ENCODE data around the gene CCDC149.

CCDC149 gene

DNA sequence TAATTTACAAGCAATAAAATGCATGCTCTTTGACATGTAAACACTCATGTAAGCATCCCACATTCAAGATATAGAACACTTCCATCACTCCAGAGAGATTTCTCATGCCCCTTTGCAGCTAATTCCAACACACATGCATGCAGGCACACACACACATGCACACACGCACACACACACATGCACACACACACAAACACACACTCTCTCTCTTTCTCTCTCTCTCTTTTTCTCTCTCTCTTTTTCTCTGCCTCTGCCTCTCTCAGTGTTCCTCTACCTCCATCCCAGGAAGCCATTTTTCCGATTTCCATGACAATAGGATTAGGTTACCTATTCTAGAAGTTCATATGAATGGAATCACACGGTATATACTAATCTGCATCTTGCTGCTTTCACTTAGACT, 129.3 kb downstream of the CCDC149 start:
- Mint-ChIP-seq H3K27ac (no peak overlapping the region), H3K4me3 (no peak overlapping the region), H3K4me1 (ENCODE audit: low read depth) (no peaks in the 10 kb centered on the region), H3K9me3 (peaks cover 4% of the 10 kb centered on the region), H3K36me3 (ENCODE audit: low read depth) (no peaks in the 10 kb centered on the region), H3K27me3 (ENCODE audit: low read depth) (no peaks in the 10 kb centered on the region)

DNA sequence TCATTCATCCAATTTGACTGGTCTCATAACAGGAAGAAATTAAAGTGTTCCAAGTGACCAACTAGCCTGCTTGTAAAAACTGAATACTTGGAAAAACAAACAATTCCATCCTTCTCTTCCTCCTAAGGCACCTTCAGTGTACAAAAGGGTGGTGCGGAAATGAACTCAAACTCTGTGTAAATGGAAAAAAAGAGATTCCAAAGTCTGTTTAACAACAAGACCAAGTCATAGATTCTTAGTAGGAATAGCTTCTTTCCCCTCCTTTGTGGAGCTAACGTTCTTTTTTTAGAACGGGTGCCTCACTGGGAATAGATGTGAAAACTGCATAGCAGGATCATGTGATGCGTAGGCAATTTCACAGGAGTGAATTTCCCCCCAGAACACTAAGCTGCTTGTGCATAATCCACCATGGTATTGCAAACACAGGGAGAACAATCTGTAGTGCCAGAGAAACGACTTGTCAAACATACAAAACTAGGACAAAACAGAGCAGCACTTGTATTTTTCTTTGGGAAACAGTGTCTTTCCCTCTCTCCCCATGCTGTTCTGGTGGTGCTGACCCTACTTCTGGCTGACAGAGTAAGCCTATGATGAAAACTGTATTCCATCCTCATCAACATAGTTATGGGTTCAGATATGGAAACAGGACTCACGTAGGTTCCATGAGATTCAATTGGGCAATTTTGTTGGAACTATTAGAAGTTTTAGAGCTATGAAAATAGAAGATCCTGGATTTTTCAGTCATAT, 130.7 kb downstream of the CCDC149 start:
- Mint-ChIP-seq H3K9me3 (no peaks in the 10 kb centered on the region), H3K4me1 (ENCODE audit: low read depth) (no peaks in the 10 kb centered on the region), H3K36me3 (ENCODE audit: low read depth) (no peaks in the 10 kb centered on the region), H3K4me3 (no peak overlapping the region), H3K27me3 (ENCODE audit: low read depth) (no peaks in the 10 kb centered on the region), H3K27ac (no peak overlapping the region)

- Mint-ChIP-seq H3K4me3 (no peak overlapping the region), H3K9me3 (no peaks in the 10 kb centered on the region), H3K27me3 (ENCODE audit: low read depth) (no peaks in the 10 kb centered on the region), H3K4me1 (ENCODE audit: low read depth) (no peaks in the 10 kb centered on the region), H3K27ac (no peak overlapping the region), H3K36me3 (ENCODE audit: low read depth) (no peaks in the 10 kb centered on the region)
Measured at GRCh38 chr4:24780936-24781495, 131.8 kb downstream of the CCDC149 start.

DNA sequence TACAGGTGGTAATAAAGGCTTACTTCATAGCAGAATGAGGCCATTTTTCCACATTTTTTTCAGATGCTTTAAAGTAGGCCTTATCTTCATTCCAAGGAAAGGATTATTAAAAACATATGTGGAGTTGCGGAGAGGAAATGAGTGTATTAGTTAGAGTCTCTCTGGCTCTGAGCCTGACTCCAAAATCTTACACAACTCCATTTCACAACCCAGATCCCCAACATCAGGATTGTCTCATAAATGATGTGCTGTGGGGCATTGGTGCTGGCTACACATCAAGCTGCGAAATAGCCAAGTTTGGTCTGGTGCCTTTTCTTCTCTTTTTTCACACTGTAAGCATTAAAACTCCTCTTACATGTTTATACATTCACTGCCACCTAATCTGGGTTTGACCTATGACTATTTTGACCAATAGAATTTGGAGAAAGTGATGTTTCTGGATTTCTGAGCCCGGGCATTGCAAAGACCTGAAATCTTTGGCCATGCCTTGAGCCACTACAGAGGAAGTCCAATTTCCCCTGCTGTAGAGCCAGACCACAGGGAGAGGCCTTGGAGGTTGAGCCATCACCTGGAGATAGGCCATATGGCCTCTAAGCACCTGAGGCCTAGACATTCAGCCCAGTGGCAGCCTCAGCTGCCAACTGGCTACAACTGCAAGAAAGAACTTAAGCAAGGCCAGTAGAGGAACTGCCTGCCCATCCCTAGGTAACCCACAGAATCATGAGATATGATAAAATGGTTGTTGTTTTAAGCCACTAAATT, 134.2 kb downstream of the CCDC149 start:
- Mint-ChIP-seq H3K27ac (no peak overlapping the region), H3K4me3 (no peak overlapping the region), H3K27me3 (ENCODE audit: low read depth) (no peaks in the 10 kb centered on the region), H3K4me1 (ENCODE audit: low read depth) (no peaks in the 10 kb centered on the region), H3K9me3 (no peaks in the 10 kb centered on the region), H3K36me3 (ENCODE audit: low read depth) (no peaks in the 10 kb centered on the region)

DNA sequence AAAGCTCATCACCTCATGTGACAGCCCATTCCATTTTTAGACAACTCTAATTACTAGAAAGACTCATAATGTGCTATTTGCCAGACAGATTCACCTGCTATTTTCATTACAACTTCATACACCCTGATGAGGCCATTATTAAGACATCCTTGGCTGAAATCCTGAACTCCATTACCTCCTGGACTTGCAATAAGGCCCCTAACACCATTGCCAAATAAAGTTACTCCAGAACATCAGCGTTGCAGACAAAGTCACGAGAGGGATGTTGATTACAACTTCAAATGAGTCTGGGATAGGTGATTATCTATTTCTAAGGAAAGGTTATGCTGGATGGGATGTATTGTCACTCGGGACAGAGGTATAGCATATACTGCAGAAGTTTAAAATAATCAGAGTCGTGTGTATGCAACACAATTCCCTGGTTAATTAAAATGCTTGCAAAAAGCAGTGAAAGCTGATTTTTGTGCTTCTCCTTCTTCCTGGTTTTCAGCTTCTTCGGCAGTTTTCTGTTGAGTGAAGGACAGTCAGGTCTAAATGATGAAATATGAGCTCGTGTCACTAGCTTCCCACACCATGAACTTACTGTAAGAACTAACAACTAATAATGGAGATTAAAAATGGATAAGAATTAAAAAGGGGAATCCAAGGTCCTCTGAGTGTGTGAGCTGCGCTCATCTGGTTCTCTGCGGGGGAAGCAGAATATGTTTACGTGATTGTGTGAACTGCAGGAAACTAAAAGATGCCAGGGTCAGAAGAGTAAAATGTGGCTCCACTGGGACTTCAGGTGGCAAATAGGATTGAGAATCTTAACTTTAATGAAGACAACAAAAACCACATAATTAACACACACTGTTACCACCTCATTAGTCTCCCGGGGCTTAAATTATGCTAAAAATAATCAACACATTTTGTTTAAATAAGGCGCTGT, 135.0 kb downstream of the CCDC149 start:
- Mint-ChIP-seq H3K27me3 (ENCODE audit: low read depth) (no peaks in the 10 kb centered on the region), H3K9me3 (no peaks in the 10 kb centered on the region), H3K27ac (no peak overlapping the region), H3K36me3 (ENCODE audit: low read depth) (no peaks in the 10 kb centered on the region), H3K4me3 (no peak overlapping the region), H3K4me1 (ENCODE audit: low read depth) (no peaks in the 10 kb centered on the region)

- Mint-ChIP-seq H3K9me3 (peaks cover 5% of the 10 kb centered on the region), H3K4me1 (ENCODE audit: low read depth) (no peaks in the 10 kb centered on the region), H3K4me3 (no peak overlapping the region), H3K27me3 (ENCODE audit: low read depth) (no peaks in the 10 kb centered on the region), H3K36me3 (ENCODE audit: low read depth) (no peaks in the 10 kb centered on the region), H3K27ac (no peak overlapping the region)
Measured at GRCh38 chr4:24775750-24776149, 137.1 kb downstream of the CCDC149 start.

GRCh38 chr4:24775032-24775605, 137.7 kb downstream of the CCDC149 start:
- Mint-ChIP-seq H3K4me1 (ENCODE audit: low read depth) (peaks cover 1% of the 10 kb centered on the region), H3K9me3 (peaks cover 5% of the 10 kb centered on the region), H3K4me3 (no peak overlapping the region), H3K36me3 (ENCODE audit: low read depth) (no peaks in the 10 kb centered on the region), H3K27ac (no peak overlapping the region), H3K27me3 (ENCODE audit: low read depth) (no peaks in the 10 kb centered on the region)

- no peaks in the 10 kb centered on the region for H3K27me3 Mint-ChIP-seq (ENCODE audit: low read depth)
- H3K27ac Mint-ChIP-seq, result no peak overlapping the region
- no peak overlapping the region for H3K4me3 Mint-ChIP-seq
- H3K9me3 Mint-ChIP-seq, result peaks cover 5% of the 10 kb centered on the region
- no peaks in the 10 kb centered on the region for H3K36me3 Mint-ChIP-seq (ENCODE audit: low read depth)
- H3K4me1 Mint-ChIP-seq (ENCODE audit: low read depth), result peaks cover 5% of the 10 kb centered on the region
Measured at GRCh38 chr4:24774452-24774851, 138.4 kb downstream of the CCDC149 start.

GRCh38 chr4:24772952-24773351, 139.9 kb downstream of the CCDC149 start:
- Mint-ChIP-seq H3K4me1 (ENCODE audit: low read depth) (peaks cover 5% of the 10 kb centered on the region), H3K9me3 (peaks cover 5% of the 10 kb centered on the region)

DNA sequence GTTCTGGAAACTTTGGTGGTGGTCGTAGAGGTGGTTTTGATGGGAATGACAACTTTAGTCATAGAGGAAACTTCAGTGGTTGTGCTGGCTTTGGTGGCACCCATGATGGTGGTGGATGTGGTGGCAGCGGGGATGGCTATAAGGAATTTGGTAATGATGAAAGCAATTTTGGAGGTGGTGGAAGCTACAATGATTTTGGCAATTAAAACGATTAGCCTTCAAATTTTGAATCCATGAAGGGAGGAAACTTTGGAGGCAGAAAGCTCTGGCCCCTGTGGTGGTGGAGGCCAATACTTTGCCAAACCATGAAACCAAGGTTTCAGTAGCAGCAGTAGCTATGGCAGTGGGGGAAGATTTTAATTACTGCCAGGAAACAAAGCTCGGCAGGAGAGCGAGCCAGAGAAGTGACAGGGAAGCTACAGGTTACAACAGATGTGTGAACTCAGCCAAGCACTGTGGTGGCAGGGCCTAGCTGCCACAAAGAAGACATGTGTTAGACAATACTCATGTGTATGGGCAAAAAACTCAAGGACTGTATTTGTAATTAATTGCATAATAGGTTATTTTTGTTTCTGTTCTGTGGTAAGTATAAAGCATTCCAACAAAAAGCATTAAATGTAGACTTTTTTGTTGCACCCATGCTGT, 140.7 kb downstream of the CCDC149 start:
- Mint-ChIP-seq H3K9me3 (peaks cover 5% of the 10 kb centered on the region), H3K27me3 (ENCODE audit: low read depth) (no peaks in the 10 kb centered on the region), H3K4me3 (no peak overlapping the region), H3K4me1 (ENCODE audit: low read depth) (peaks cover 5% of the 10 kb centered on the region), H3K27ac (no peak overlapping the region), H3K36me3 (ENCODE audit: low read depth) (no peaks in the 10 kb centered on the region)

More at GRCh38 chr4:24772952-24773351, 139.9 kb downstream of the CCDC149 start:
- H3K4me3 Mint-ChIP-seq, result no peak overlapping the region
- no peak overlapping the region for H3K27ac Mint-ChIP-seq
- H3K27me3 Mint-ChIP-seq (ENCODE audit: low read depth), result no peaks in the 10 kb centered on the region
- H3K36me3 Mint-ChIP-seq (ENCODE audit: low read depth), result no peaks in the 10 kb centered on the region

GRCh38 chr4:24771241-24771640, 141.6 kb downstream of the CCDC149 start:
- H3K9me3 Mint-ChIP-seq, result peaks cover 5% of the 10 kb centered on the region
- H3K36me3 Mint-ChIP-seq (ENCODE audit: low read depth), result no peaks in the 10 kb centered on the region

DNA sequence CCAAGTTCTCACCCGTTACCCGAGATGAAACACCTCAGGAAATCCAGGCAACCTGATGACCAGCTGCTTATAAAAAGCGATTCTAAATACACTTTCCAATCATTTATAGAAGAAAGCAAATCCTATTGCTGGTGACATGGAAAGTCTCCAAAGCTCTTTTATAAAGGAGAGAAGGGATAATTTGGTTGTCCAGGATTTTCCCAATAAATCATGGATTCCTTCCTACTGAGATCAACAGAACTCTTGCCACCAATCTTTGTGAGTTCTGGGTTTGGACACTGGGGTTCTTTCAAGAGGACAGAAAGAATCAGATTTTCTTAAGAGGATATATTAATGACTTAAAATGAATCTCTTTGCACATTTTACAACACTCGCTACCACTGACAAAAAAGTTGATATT, 142.2 kb downstream of the CCDC149 start:
- H3K36me3 Mint-ChIP-seq (ENCODE audit: low read depth), result no peaks in the 10 kb centered on the region
- H3K27me3 Mint-ChIP-seq (ENCODE audit: low read depth), result no peaks in the 10 kb centered on the region
- H3K4me3 Mint-ChIP-seq, result no peak overlapping the region
- peaks cover 5% of the 10 kb centered on the region for H3K4me1 Mint-ChIP-seq (ENCODE audit: low read depth)
- peaks cover 5% of the 10 kb centered on the region for H3K9me3 Mint-ChIP-seq
- no peak overlapping the region for H3K27ac Mint-ChIP-seq

More at GRCh38 chr4:24771241-24771640, 141.6 kb downstream of the CCDC149 start:
- no peak overlapping the region for H3K4me3 Mint-ChIP-seq
- no peak overlapping the region for H3K27ac Mint-ChIP-seq
- no peaks in the 10 kb centered on the region for H3K27me3 Mint-ChIP-seq (ENCODE audit: low read depth)
- peaks cover 5% of the 10 kb centered on the region for H3K4me1 Mint-ChIP-seq (ENCODE audit: low read depth)

- peaks cover 5% of the 10 kb centered on the region for H3K9me3 Mint-ChIP-seq
- peaks cover 5% of the 10 kb centered on the region for H3K4me1 Mint-ChIP-seq (ENCODE audit: low read depth)
- H3K36me3 Mint-ChIP-seq (ENCODE audit: low read depth), result no peaks in the 10 kb centered on the region
- H3K4me3 Mint-ChIP-seq, result no peak overlapping the region
- H3K27me3 Mint-ChIP-seq (ENCODE audit: low read depth), result no peaks in the 10 kb centered on the region
- no peak overlapping the region for H3K27ac Mint-ChIP-seq
Measured at GRCh38 chr4:24770032-24770584, 142.7 kb downstream of the CCDC149 start.
